Measurements from ENCODE around the gene RBM4. TPM values are rescaled to one million over a fixed set of nuclear protein-coding genes. Genes with fewer than 3 reads are reported as not detected.

RBM4 gene
- total and polyA plus RNA-seq, 9 of the 15 experiments (the other 6 are each of a cell fraction or from before 2014, with no cell fraction given) = 81.6 to 233 (median 122) TPM

DNA sequence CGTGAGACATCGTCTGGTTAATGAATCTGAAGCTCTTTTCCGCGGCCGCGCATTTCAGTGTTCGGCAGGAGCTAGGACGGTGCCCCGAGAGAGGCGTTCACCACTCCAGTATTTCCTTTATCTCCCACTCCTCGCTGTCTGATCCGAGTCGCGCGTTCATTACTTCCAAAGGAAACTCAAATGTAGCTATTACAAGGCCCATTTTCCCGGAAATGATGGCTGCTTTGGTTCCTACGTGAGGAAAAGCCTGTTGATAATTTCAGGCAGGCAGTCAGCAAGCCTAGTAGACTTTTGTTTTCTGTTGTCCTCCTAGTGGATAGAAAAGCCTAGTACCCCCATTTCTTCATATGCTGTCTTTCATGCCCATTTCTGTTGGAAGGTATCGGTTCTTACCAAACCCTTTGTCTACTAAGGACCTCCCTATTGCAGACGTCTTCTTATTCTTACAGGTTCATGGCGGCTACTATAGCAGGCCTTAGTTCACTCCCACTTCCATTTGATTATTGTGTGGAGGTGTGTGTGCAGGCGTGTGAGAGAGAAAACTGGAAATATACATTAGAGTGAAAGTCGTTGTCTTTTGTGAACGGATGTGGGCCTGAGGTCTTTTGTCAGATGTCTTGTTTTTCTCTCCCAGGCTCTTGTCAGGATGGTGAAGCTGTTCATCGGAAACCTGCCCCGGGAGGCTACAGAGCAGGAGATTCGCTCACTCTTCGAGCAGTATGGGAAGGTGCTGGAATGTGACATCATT, 737 bp downstream of the RBM4 start:
- Histone ChIP-seq H3K9me3 (replicated peaks; ENCODE audit: control insufficient read depth, insufficient read depth, low read depth, low read length) (no peaks in the 10 kb centered on the region), H3K79me2 (ENCODE audit: control insufficient read depth, insufficient read depth, low read length) (peaks cover 94% of the 10 kb centered on the region), H4K20me1 (replicated peaks; ENCODE audit: control insufficient read depth, insufficient read depth, low read length) (peaks cover 55% of the 10 kb centered on the region), H2AFZ (ENCODE audit: low read depth, low read length) (peak overlapping the region; percentile 61; the same call in 1 of the 2 replicates), H3K27me3 (ENCODE audit: control insufficient read depth in 2 of 2, insufficient read depth in 2 of 2, low read length in 2 of 2) (no peaks in the 10 kb centered on the region), H3K27ac (ENCODE audit: extremely low read depth, low read depth, low read length) (peak overlapping the region; percentile 96), H3K4me1 (replicated peaks in 1 of 2; ENCODE audit: control insufficient read depth in 2 of 2, insufficient read depth in 2 of 2, low read length in 2 of 2) (peaks cover 24 to 25% of the 10 kb centered on the region in 2 experiments), H3K4me3 (peak overlapping the region; percentile 73), H3K36me3 (ENCODE audit: control insufficient read depth, insufficient read depth, low read length) (peaks cover 67% of the 10 kb centered on the region), H3K9ac (ENCODE audit: insufficient read depth in 1 of 2, low read depth in 2 of 2, low read length in 2 of 2) (peak overlapping the region; percentile 94 to 96), H3K9me1 (ENCODE audit: control insufficient read depth, insufficient read depth, low read length) (peaks cover 6% of the 10 kb centered on the region), H3K4me2 (ENCODE audit: insufficient read depth, low read length) (peak overlapping the region; percentile 84)
- DNase-seq (ENCODE audit: extremely low read depth in 1 of 4, low spot score in 3 of 4) (peak in 1 of 4 experiments; percentile 41), FAIRE-seq (peak; percentile 66), ATAC-seq (no peak)
- TSS peak; percentile 58 for BruUV-seq (replicated peaks)
- WGBS (ENCODE audit: insufficient coverage, low coverage, missing lambda C conversion rate) = 4% methylated on average over 27 of the region's 27 CpGs
- ChIA-PET CTCF (ENCODE audit: low intra/inter-chr PET ratio) (no interaction called here), POLR2A (interaction anchor here (0.6 to 26.4 kb wide), 11 partner anchors 9 to 594 kb away, joined by 3 to 387 read pairs (median 13); partner anchors contain the start of genes DPP3, RBM14 and RBM4B)
- in situ Hi-C loops (cut with MboI) (no loop called here), intact Hi-C loops (cut with micrococcal nuclease) (no loop called here)
- TF ChIP-seq ID3 (CRISPR knock-in tag; IDR thresholded peaks at IDR 0.05) (no peak), ID3 (tag; IDR thresholded peaks at IDR 0.05) (no peak), RAD51 (IDR thresholded peaks at IDR 0.05; ENCODE audit: borderline replicate concordance, low read depth) (no peak), THRAP3 (IDR thresholded peaks at IDR 0.05; ENCODE audit: borderline replicate concordance) (no peak), BCL6 (CRISPR knock-in tag; IDR thresholded peaks at IDR 0.05) (no peak), HDAC1 (IDR thresholded peaks at IDR 0.05) (no peak), TCF3 (CRISPR knock-in tag; IDR thresholded peaks at IDR 0.05) (no peak), CHD1 (IDR thresholded peaks at IDR 0.05; ENCODE audit: low read length) (peak; percentile 70)
- TF ChIP-seq, protein P1, sequence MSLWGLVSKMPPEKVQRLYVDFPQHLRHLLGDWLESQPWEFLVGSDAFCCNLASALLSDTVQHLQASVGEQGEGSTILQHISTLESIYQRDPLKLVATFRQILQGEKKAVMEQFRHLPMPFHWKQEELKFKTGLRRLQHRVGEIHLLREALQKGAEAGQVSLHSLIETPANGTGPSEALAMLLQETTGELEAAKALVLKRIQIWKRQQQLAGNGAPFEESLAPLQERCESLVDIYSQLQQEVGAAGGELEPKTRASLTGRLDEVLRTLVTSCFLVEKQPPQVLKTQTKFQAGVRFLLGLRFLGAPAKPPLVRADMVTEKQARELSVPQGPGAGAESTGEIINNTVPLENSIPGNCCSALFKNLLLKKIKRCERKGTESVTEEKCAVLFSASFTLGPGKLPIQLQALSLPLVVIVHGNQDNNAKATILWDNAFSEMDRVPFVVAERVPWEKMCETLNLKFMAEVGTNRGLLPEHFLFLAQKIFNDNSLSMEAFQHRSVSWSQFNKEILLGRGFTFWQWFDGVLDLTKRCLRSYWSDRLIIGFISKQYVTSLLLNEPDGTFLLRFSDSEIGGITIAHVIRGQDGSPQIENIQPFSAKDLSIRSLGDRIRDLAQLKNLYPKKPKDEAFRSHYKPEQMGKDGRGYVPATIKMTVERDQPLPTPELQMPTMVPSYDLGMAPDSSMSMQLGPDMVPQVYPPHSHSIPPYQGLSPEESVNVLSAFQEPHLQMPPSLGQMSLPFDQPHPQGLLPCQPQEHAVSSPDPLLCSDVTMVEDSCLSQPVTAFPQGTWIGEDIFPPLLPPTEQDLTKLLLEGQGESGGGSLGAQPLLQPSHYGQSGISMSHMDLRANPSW (CRISPR knock-in tag; IDR thresholded peaks at IDR 0.05) = no peak
- TF ChIP-seq, protein P2, sequence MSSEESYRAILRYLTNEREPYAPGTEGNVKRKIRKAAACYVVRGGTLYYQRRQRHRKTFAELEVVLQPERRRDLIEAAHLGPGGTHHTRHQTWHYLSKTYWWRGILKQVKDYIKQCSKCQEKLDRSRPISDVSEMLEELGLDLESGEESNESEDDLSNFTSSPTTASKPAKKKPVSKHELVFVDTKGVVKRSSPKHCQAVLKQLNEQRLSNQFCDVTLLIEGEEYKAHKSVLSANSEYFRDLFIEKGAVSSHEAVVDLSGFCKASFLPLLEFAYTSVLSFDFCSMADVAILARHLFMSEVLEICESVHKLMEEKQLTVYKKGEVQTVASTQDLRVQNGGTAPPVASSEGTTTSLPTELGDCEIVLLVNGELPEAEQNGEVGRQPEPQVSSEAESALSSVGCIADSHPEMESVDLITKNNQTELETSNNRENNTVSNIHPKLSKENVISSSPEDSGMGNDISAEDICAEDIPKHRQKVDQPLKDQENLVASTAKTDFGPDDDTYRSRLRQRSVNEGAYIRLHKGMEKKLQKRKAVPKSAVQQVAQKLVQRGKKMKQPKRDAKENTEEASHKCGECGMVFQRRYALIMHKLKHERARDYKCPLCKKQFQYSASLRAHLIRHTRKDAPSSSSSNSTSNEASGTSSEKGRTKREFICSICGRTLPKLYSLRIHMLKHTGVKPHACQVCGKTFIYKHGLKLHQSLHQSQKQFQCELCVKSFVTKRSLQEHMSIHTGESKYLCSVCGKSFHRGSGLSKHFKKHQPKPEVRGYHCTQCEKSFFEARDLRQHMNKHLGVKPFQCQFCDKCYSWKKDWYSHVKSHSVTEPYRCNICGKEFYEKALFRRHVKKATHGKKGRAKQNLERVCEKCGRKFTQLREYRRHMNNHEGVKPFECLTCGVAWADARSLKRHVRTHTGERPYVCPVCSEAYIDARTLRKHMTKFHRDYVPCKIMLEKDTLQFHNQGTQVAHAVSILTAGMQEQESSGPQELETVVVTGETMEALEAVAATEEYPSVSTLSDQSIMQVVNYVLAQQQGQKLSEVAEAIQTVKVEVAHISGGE (CRISPR knock-in tag; IDR thresholded peaks at IDR 0.05) = no peak
- TF ChIP-seq, protein P3, sequence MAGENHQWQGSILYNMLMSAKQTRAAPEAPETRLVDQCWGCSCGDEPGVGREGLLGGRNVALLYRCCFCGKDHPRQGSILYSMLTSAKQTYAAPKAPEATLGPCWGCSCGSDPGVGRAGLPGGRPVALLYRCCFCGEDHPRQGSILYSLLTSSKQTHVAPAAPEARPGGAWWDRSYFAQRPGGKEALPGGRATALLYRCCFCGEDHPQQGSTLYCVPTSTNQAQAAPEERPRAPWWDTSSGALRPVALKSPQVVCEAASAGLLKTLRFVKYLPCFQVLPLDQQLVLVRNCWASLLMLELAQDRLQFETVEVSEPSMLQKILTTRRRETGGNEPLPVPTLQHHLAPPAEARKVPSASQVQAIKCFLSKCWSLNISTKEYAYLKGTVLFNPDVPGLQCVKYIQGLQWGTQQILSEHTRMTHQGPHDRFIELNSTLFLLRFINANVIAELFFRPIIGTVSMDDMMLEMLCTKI (IDR thresholded peaks at IDR 0.05; ENCODE audit: partially characterized antibody) = no peak
